Gastrocnemius medialis (tissue), 4 donors: Measurements from ENCODE around the gene NPHS2.

ENCODE experiments used
- CTCF ChIP-seq, 5 experiments: fragments of 450-650 bp in 3 of 5; fragments of 200-600 bp in 2 of 5; sonication (generic) in 2 of 5; IDR thresholded peaks in 4 of 5; conservative IDR thresholded peaks in 1 of 5; 1 replicate in 4 of 5; 2 replicates in 1 of 5; pipeline ENCODE4 v1.5.1; 2016 to 2019; ENCODE audit warnings: antibody characterized with exemption in 5 of 5, mild to moderate bottlenecking in 3 of 5, moderate library complexity in 3 of 5
- POLR2A ChIP-seq, 2 donors: fragments of 450-650 bp; IDR thresholded peaks; one replicate each; pipeline ENCODE4 v1.6.1; 2017; ENCODE audit warnings: antibody characterized with exemption in 2 of 2, mild to moderate bottlenecking in 2 of 2, moderate library complexity in 2 of 2

- TF ChIP-seq POLR2A (IDR thresholded peaks at IDR 0.05) (no peak), CTCF (IDR thresholded peaks at IDR 0.05 in 4 of 5, conservative IDR thresholded peaks at IDR 0.05 in 1 of 5) (no peak)
Measured at GRCh38 chr1:179549368-179549700, 26.4 kb downstream of the NPHS2 start.
